Measurements from ENCODE around the gene GPC4. TPM values are rescaled to one million over a fixed set of nuclear protein-coding genes. Genes with fewer than 3 reads are reported as not detected.
A peak's percentile ranks its signal among the peaks of the same experiment; 100 is the strongest.

Gene GPC4
- total and polyA plus RNA-seq, 2 donors (not counting 1 experiment from before 2014, with no cell fraction given) = 2.8 to 3.4 TPM

GRCh38 chrX:133321451-133321850, 93.8 kb downstream of the GPC4 start:
- Histone ChIP-seq H3K4me1 (ENCODE audit: control insufficient read depth, extremely low read depth, insufficient read depth, low read length) (no peaks in the 10 kb centered on the region), H2AFZ (ENCODE audit: low read length) (no peak overlapping the region), H3K79me2 (ENCODE audit: control insufficient read depth, insufficient read depth, low read length) (no peaks in the 10 kb centered on the region), H3K9ac (ENCODE audit: insufficient read depth, low read length) (no peak overlapping the region), H4K20me1 (ENCODE audit: control insufficient read depth, extremely low read depth, insufficient read depth, low read length) (no peaks in the 10 kb centered on the region), H3K36me3 (ENCODE audit: control insufficient read depth, insufficient read depth, low read length) (no peaks in the 10 kb centered on the region), H3K4me2 (ENCODE audit: extremely low read depth, insufficient read depth, low read length) (no peak overlapping the region), H3K27me3 (ENCODE audit: control insufficient read depth, insufficient read depth, low read length) (no peaks in the 10 kb centered on the region), H3K9me3 (ENCODE audit: control insufficient read depth, insufficient read depth, low read depth, low read length) (no peaks in the 10 kb centered on the region), H3K4me3 (replicated peaks in 1 of 4; ENCODE audit: control extremely low read depth in 1 of 4, insufficient read depth in 1 of 4, low read depth in 3 of 4, low read length in 4 of 4) (no peak overlapping the region), H3K27ac (ENCODE audit: insufficient read depth, low read length) (no peak overlapping the region)
- DNase-seq (ENCODE audit: low read depth in 2 of 2) = peak in 1 of 2 donors; percentile 54
- no peak for TF ChIP-seq EZH2 (IDR thresholded peaks at IDR 0.05; ENCODE audit: low read length, missing control alignments)
- TF ChIP-seq CTCF (conservative IDR thresholded peaks at IDR 0.05 in 1 of 2, IDR thresholded peaks at IDR 0.05 in 1 of 2; ENCODE audit: low read depth in 1 of 2, low read length in 2 of 2) = no peak

GRCh38 chrX:133314281-133314680, 101.0 kb downstream of the GPC4 start:
- Histone ChIP-seq H3K36me3 (ENCODE audit: control insufficient read depth, insufficient read depth, low read length) (no peaks in the 10 kb centered on the region), H3K27ac (ENCODE audit: insufficient read depth, low read length) (no peak overlapping the region)
- DNase-seq (ENCODE audit: low read depth in 2 of 2) = no peak

GRCh38 chrX:133308499-133308897, 106.8 kb downstream of the GPC4 start:
- H3K4me3 ChIP-seq (replicated peaks in 1 of 4; ENCODE audit: control extremely low read depth in 1 of 4, insufficient read depth in 1 of 4, low read depth in 3 of 4, low read length in 4 of 4) = no peak overlapping the region
- no peak for DNase-seq (ENCODE audit: low read depth in 2 of 2)
- H3K9ac ChIP-seq (ENCODE audit: insufficient read depth, low read length) = no peak overlapping the region
- H3K9me3 ChIP-seq (ENCODE audit: control insufficient read depth, insufficient read depth, low read depth, low read length) = no peaks in the 10 kb centered on the region
- no peak overlapping the region for H3K27ac ChIP-seq (ENCODE audit: insufficient read depth, low read length)
- no peaks in the 10 kb centered on the region for H3K4me1 ChIP-seq (ENCODE audit: control insufficient read depth, extremely low read depth, insufficient read depth, low read length)
- H3K36me3 ChIP-seq (ENCODE audit: control insufficient read depth, insufficient read depth, low read length) = no peaks in the 10 kb centered on the region
- no peaks in the 10 kb centered on the region for H4K20me1 ChIP-seq (ENCODE audit: control insufficient read depth, extremely low read depth, insufficient read depth, low read length)
- no peaks in the 10 kb centered on the region for H3K27me3 ChIP-seq (ENCODE audit: control insufficient read depth, insufficient read depth, low read length)
- H3K79me2 ChIP-seq (ENCODE audit: control insufficient read depth, insufficient read depth, low read length) = no peaks in the 10 kb centered on the region
- no peak overlapping the region for H3K4me2 ChIP-seq (ENCODE audit: extremely low read depth, insufficient read depth, low read length)
- TF ChIP-seq CTCF (conservative IDR thresholded peaks at IDR 0.05 in 1 of 2, IDR thresholded peaks at IDR 0.05 in 1 of 2; ENCODE audit: low read depth in 1 of 2, low read length in 2 of 2) (no peak), EZH2 (IDR thresholded peaks at IDR 0.05; ENCODE audit: low read length, missing control alignments) (no peak)
- no peak overlapping the region for H2AFZ ChIP-seq (ENCODE audit: low read length)

More at GRCh38 chrX:133314281-133314680, 101.0 kb downstream of the GPC4 start:
- Histone ChIP-seq H3K9me3 (ENCODE audit: control insufficient read depth, insufficient read depth, low read depth, low read length) (no peaks in the 10 kb centered on the region), H3K4me2 (ENCODE audit: extremely low read depth, insufficient read depth, low read length) (no peak overlapping the region), H4K20me1 (ENCODE audit: control insufficient read depth, extremely low read depth, insufficient read depth, low read length) (no peaks in the 10 kb centered on the region), H3K4me3 (replicated peaks in 1 of 4; ENCODE audit: control extremely low read depth in 1 of 4, insufficient read depth in 1 of 4, low read depth in 3 of 4, low read length in 4 of 4) (no peak overlapping the region), H2AFZ (ENCODE audit: low read length) (no peak overlapping the region), H3K9ac (ENCODE audit: insufficient read depth, low read length) (no peak overlapping the region), H3K79me2 (ENCODE audit: control insufficient read depth, insufficient read depth, low read length) (no peaks in the 10 kb centered on the region), H3K27me3 (ENCODE audit: control insufficient read depth, insufficient read depth, low read length) (no peaks in the 10 kb centered on the region), H3K4me1 (ENCODE audit: control insufficient read depth, extremely low read depth, insufficient read depth, low read length) (no peaks in the 10 kb centered on the region)
- TF ChIP-seq CTCF (conservative IDR thresholded peaks at IDR 0.05 in 1 of 2, IDR thresholded peaks at IDR 0.05 in 1 of 2; ENCODE audit: low read depth in 1 of 2, low read length in 2 of 2) (no peak), EZH2 (IDR thresholded peaks at IDR 0.05; ENCODE audit: low read length, missing control alignments) (no peak)

Data from fibroblast of lung (primary cell).